PC-3 (cell line): ENCODE measurements around the gene OTOS. TPM values are rescaled to one million over a fixed set of nuclear protein-coding genes. Genes with fewer than 3 reads are reported as not detected.

Experiments used
- ATAC-seq: fragments of 200-7000 bp; cut with Tn5 transposase; 2 replicates; pipeline ENCODE4 v1.9.1; 2020; ENCODE audit warnings: mild to moderate bottlenecking, moderate library complexity
- BruUV-seq: library from RNA; stranded (reverse); fragments of 400-500 nt; replicated peaks from 2 replicates; lab custom pipeline; 2021; lab: Mats Ljungman, UMichigan
- CTCF ChIA-PET: fragments of 300-600 bp; sonication (Branson Sonifier 250); formaldehyde crosslinking; loops from one replicate; lab custom pipeline; 2022; ENCODE audit warnings: antibody characterized with exemption; lab: Charles Lee
- POLR2A ChIA-PET: fragments of 300-600 bp; sonication (Branson Sonifier 250); formaldehyde crosslinking; loops from one replicate; lab custom pipeline; 2022; ENCODE audit warnings: antibody characterized with exemption; ENCODE audit not compliant: unreplicated experiment; lab: Charles Lee
- DNase-seq: peaks from one replicate; pipeline ENCODE4 v3.0.0-alpha.2; 2015
- H2AFZ ChIP-seq: fragments of 300-600 bp; sonication (generic); 2 replicates; pipeline ENCODE4 v1.6.0; 2016; ENCODE audit warnings: antibody characterized with exemption, low read length
- H3F3A ChIP-seq: fragments of 300-600 bp; sonication (generic); one replicate; pipeline ENCODE4 v1.6.0; 2017; ENCODE audit warnings: antibody characterized with exemption, low read length, control low read depth, mild to moderate bottlenecking; ENCODE audit not compliant: unreplicated experiment
- H3K27ac ChIP-seq: fragments of 300-600 bp; sonication (generic); 2 replicates; pipeline ENCODE4 v1.5.1; 2016; ENCODE audit warnings: mild to moderate bottlenecking, low read length
- H3K27me3 ChIP-seq: fragments of 300-600 bp; sonication (generic); 2 replicates; pipeline ENCODE4 v1.6.1; 2016; ENCODE audit warnings: low read length, mixed read lengths
- H3K36me3 ChIP-seq: fragments of 300-600 bp; sonication (generic); 2 replicates; pipeline ENCODE4 v1.6.1; 2016; ENCODE audit warnings: low read depth, mixed run types, low read length, mixed read lengths
- H3K4me1 ChIP-seq: fragments of 300-600 bp; sonication (generic); 2 replicates; pipeline ENCODE4 v1.5.1; 2016; ENCODE audit warnings: low read length; ENCODE audit not compliant: insufficient read depth
- H3K4me2 ChIP-seq: fragments of 300-600 bp; sonication (generic); 2 replicates; pipeline ENCODE4 v1.6.0; 2016; ENCODE audit warnings: low read length
- H3K4me3 ChIP-seq: fragments of 300-600 bp; sonication (generic); 2 replicates; pipeline ENCODE4 v1.5.1; 2016; ENCODE audit warnings: mild to moderate bottlenecking, low read length, mixed read lengths
- H3K79me2 ChIP-seq: fragments of 300-600 bp; sonication (generic); 2 replicates; pipeline ENCODE4 v1.6.1; 2017; ENCODE audit warnings: low read length, mixed read lengths
- H3K9ac ChIP-seq: fragments of 300-600 bp; sonication (generic); 2 replicates; pipeline ENCODE4 v1.6.0; 2016; ENCODE audit warnings: mild to moderate bottlenecking, low read length
- H3K9me2 ChIP-seq: fragments of 300-600 bp; sonication (generic); replicated peaks from 2 replicates; pipeline ENCODE4 v1.6.1; 2016; ENCODE audit warnings: mixed run types, low read length, mixed read lengths
- H3K9me3 ChIP-seq: fragments of 300-600 bp; sonication (generic); 2 replicates; pipeline ENCODE4 v1.6.1; 2016; ENCODE audit warnings: low read length, mixed read lengths
- H4K20me1 ChIP-seq: fragments of 300-600 bp; sonication (generic); 2 replicates; pipeline ENCODE4 v1.6.1; 2016; ENCODE audit warnings: low read length, mixed read lengths
- EZH2 ChIP-seq: fragments of 300-600 bp; sonication (generic); IDR thresholded peaks from one replicate; pipeline ENCODE4 v1.6.1; 2017; ENCODE audit warnings: antibody characterized with exemption, mild to moderate bottlenecking, low read length; ENCODE audit not compliant: unreplicated experiment
- EZH2phosphoT487 ChIP-seq: fragments of 300-600 bp; sonication (generic); IDR thresholded peaks from 2 replicates; pipeline ENCODE4 v1.6.1; 2018; ENCODE audit warnings: mild to moderate bottlenecking, antibody characterized with exemption, low read length, borderline replicate concordance
- intact Hi-C: fragments of 100-400 bp; cut with micrococcal nuclease; formaldehyde crosslinking; loops from 2 replicates; pipeline ENCODE4 v1.9.0; 2023
- total RNA-seq: library from RNA; depleted of rRNA; stranded (reverse); fragments of >200 nt; gene quantifications from 2 replicates; pipeline ENCODE4 v1.2.3, GENCODE V29; 2014
- TF ChIP-seq, protein P1 (sequence below): fragments of 300-600 bp; sonication (generic); conservative IDR thresholded peaks from 2 replicates; pipeline ENCODE4 v1.5.1; 2017; ENCODE audit warnings: antibody characterized with exemption, low read depth, mild to moderate bottlenecking, low read length

The OTOS gene
- total RNA-seq, 1 experiment from 2014 or later = not detected

DNA sequence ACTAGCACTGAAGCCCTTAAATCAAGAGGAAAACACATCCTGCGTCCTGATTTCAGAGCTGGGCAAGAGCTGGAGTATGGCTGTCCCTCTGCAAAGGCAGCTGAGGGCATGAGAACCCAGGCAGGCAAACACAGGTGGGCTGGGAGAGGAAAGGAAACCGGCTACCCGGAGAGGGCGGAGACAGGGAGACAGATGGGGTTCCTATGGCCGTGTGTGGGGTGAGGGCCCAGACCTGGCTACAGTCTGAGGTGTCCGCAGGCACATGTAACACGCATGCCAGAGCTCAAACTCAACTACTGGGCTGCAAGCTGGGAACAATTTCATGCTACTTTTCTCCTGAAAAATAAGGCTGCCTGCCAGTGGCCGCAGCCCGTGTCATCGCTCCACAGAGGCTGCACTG lies 7.1 kb downstream of the OTOS start:
- ChIA-PET POLR2A (no interaction called here), CTCF (no interaction called here)
- Histone ChIP-seq H3K4me3 (no peak overlapping the region), H3K36me3 (peaks cover 22% of the 10 kb centered on the region), H2AFZ (no peak overlapping the region), H3K4me2 (no peak overlapping the region), H3K79me2 (peaks cover 34% of the 10 kb centered on the region), H4K20me1 (peaks cover 10% of the 10 kb centered on the region; the same call in 1 of the 2 replicates), H3K27ac (no peak overlapping the region), H3K27me3 (no peaks in the 10 kb centered on the region), H3K9me2 (no peaks in the 10 kb centered on the region), H3K9ac (no peak overlapping the region), H3K4me1 (peaks cover 20% of the 10 kb centered on the region), H3K9me3 (no peaks in the 10 kb centered on the region), H3F3A (no peaks in the 10 kb centered on the region)
- TF ChIP-seq EZH2phosphoT487 = no peak
- TF ChIP-seq, protein P1, sequence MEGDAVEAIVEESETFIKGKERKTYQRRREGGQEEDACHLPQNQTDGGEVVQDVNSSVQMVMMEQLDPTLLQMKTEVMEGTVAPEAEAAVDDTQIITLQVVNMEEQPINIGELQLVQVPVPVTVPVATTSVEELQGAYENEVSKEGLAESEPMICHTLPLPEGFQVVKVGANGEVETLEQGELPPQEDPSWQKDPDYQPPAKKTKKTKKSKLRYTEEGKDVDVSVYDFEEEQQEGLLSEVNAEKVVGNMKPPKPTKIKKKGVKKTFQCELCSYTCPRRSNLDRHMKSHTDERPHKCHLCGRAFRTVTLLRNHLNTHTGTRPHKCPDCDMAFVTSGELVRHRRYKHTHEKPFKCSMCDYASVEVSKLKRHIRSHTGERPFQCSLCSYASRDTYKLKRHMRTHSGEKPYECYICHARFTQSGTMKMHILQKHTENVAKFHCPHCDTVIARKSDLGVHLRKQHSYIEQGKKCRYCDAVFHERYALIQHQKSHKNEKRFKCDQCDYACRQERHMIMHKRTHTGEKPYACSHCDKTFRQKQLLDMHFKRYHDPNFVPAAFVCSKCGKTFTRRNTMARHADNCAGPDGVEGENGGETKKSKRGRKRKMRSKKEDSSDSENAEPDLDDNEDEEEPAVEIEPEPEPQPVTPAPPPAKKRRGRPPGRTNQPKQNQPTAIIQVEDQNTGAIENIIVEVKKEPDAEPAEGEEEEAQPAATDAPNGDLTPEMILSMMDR = no peak
- no peak for TF ChIP-seq EZH2
- no peak for ATAC-seq
- intact Hi-C loops = no loop called here
- no peak for DNase-seq
- no TSS peak for BruUV-seq

DNA sequence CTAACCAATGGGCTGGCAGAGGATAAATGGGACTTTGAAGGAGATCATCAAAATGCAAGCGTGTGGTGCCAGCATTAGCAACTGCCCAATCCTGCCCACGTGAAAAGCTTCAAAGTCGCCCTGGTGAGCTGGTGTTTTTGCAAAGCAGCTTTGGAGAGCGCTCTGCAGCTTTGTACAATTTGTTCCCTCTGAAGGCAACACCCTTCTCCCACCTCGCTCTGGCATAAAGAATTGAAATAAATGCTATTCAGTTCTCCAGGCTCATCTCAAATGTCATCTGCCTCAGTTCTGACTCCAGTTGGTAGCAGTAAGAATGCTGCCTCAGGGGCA lies 7.8 kb downstream of the OTOS start:
- DNase-seq = no peak
- no peak overlapping the region for H3K27ac ChIP-seq
- H3K9me3 ChIP-seq = no peaks in the 10 kb centered on the region
- H4K20me1 ChIP-seq = peaks cover 10% of the 10 kb centered on the region; the same call in 1 of the 2 replicates
- BruUV-seq = no TSS peak
- H3K9me2 ChIP-seq = no peaks in the 10 kb centered on the region
- peaks cover 16% of the 10 kb centered on the region for H3K4me1 ChIP-seq
- POLR2A ChIA-PET = no interaction called here
- no peak overlapping the region for H3K9ac ChIP-seq
- no peaks in the 10 kb centered on the region for H3F3A ChIP-seq
- CTCF ChIA-PET = no interaction called here
- no peaks in the 10 kb centered on the region for H3K27me3 ChIP-seq
- H2AFZ ChIP-seq = no peak overlapping the region
- no peak overlapping the region for H3K4me2 ChIP-seq
- no peak overlapping the region for H3K4me3 ChIP-seq
- peaks cover 34% of the 10 kb centered on the region for H3K79me2 ChIP-seq
- peaks cover 22% of the 10 kb centered on the region for H3K36me3 ChIP-seq
- intact Hi-C loops = no loop called here
- no peak for TF ChIP-seq EZH2phosphoT487
- TF ChIP-seq, protein P1 = no peak
- TF ChIP-seq EZH2 = no peak
- no peak for ATAC-seq

DNA sequence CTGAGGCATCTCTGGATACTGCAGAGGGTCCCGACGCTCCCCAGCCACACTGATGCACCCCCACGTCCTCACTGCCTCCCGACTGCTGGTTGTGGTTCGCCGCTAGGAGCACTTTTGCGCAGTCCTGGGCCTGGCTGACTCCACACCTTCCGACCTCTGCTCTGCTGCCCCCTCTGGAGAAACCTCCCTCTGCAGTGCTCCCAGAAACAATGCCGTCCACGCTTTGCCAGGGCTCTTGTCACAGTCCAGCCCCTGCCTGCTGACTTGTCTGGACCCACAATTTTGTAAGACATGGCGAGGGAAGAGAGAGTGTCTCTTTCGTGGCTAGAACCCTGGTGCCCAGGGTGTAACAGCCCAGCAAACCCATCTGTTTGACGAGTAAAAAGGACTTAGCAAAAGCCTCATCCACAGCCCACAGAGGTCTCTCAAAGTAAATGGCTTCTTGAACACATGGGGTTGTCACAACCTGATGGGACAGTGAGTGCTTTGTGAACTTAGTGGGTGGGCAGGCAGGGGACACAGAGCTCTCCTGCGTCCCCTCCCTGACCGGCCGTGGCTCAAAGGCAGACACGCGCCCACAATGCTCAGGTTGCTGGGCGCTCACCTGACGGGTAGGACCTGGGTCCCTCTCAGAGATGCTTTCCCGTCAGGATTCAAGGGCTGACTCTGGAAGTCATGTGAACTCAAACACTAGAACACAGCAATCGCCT lies 8.4 kb downstream of the OTOS start:
- Histone ChIP-seq H3K9me3 (no peaks in the 10 kb centered on the region), H3K9ac (no peak overlapping the region), H4K20me1 (peaks cover 10% of the 10 kb centered on the region; the same call in 1 of the 2 replicates), H3K4me1 (peaks cover 16% of the 10 kb centered on the region), H3K9me2 (no peaks in the 10 kb centered on the region), H3K4me3 (no peak overlapping the region), H3K36me3 (peaks cover 22% of the 10 kb centered on the region), H3K27ac (no peak overlapping the region), H2AFZ (no peak overlapping the region), H3K4me2 (no peak overlapping the region), H3K79me2 (peaks cover 34% of the 10 kb centered on the region), H3K27me3 (no peaks in the 10 kb centered on the region), H3F3A (no peaks in the 10 kb centered on the region)
- DNase-seq (no peak), ATAC-seq (no peak)
- intact Hi-C loops = no loop called here
- POLR2A ChIA-PET = no interaction called here
- no TSS peak for BruUV-seq
- TF ChIP-seq EZH2 = no peak
- TF ChIP-seq, protein P1 = peak; percentile 37; the same call in 1 of the 2 replicates
- CTCF ChIA-PET = no interaction called here
